Neural progenitor cell (in vitro differentiated cells): ENCODE data around the gene ACACA. TPM values are rescaled to one million over a fixed set of nuclear protein-coding genes. Genes with fewer than 3 reads are reported as not detected.

ENCODE experiments used
- DNase-seq: peaks from one replicate; pipeline ENCODE4 v3.0.0-alpha.2; 2016; ENCODE audit warnings: low spot score
- H2AFZ ChIP-seq: fragments of 200-600 bp; sonication (generic); replicated peaks from 2 replicates; pipeline ENCODE4 v1.6.1; 2016; ENCODE audit warnings: antibody characterized with exemption
- H3F3A ChIP-seq: fragments of 200-600 bp; sonication (generic); 2 replicates; pipeline ENCODE4 v1.6.1; 2016; ENCODE audit warnings: antibody characterized with exemption, low read depth
- H3K27ac ChIP-seq: fragments of 200-600 bp; sonication (generic); 2 replicates; pipeline ENCODE4 v1.5.1; 2016; ENCODE audit warnings: mild to moderate bottlenecking
- H3K27me3 ChIP-seq: fragments of 200-600 bp; sonication (generic); 2 replicates; pipeline ENCODE4 v1.6.1; 2016; ENCODE audit warnings: mild to moderate bottlenecking, moderate library complexity
- H3K36me3 ChIP-seq: fragments of 200-600 bp; sonication (generic); 2 replicates; pipeline ENCODE4 v1.5.1; 2016
- H3K4me1 ChIP-seq: fragments of 200-600 bp; sonication (generic); 2 replicates; pipeline ENCODE4 v1.6.1; 2016; ENCODE audit warnings: mixed run types
- H3K4me2 ChIP-seq: fragments of 200-600 bp; sonication (generic); 2 replicates; pipeline ENCODE4 v1.6.1; 2016
- H3K4me3 ChIP-seq: fragments of 200-600 bp; sonication (generic); 2 replicates; pipeline ENCODE4 v1.5.1; 2016
- H3K79me2 ChIP-seq: fragments of 200-600 bp; sonication (generic); 2 replicates; pipeline ENCODE4 v1.6.1; 2016; ENCODE audit warnings: low read depth
- H3K9ac ChIP-seq: fragments of 200-600 bp; sonication (generic); 2 replicates; pipeline ENCODE4 v1.6.1; 2016
- H3K9me3 ChIP-seq: fragments of 200-600 bp; sonication (generic); 2 replicates; pipeline ENCODE4 v1.5.1; 2016; ENCODE audit warnings: low read depth
- H4K20me1 ChIP-seq: fragments of 200-600 bp; sonication (generic); 2 replicates; pipeline ENCODE4 v1.6.1; 2016; ENCODE audit warnings: low read depth
- H3K27ac Mint-ChIP-seq: 3 replicates; pipeline ENCODE4 v1.8.0; 2021; ENCODE audit warnings: mixed read lengths
- H3K27me3 Mint-ChIP-seq: 2 replicates; pipeline ENCODE4 v1.8.0; 2022; ENCODE audit warnings: low read depth, mild to moderate bottlenecking, inconsistent platforms, moderate library complexity, mixed read lengths; ENCODE audit not compliant: insufficient read depth
- H3K36me3 Mint-ChIP-seq: 3 replicates; pipeline ENCODE4 v1.8.0; 2021; ENCODE audit warnings: mixed read lengths
- H3K4me1 Mint-ChIP-seq: 3 replicates; pipeline ENCODE4 v1.8.0; 2021; ENCODE audit warnings: mixed read lengths
- H3K4me3 Mint-ChIP-seq: 3 replicates; pipeline ENCODE4 v1.8.0; 2021; ENCODE audit warnings: mild to moderate bottlenecking, moderate library complexity, mixed read lengths
- H3K9me3 Mint-ChIP-seq: 3 replicates; pipeline ENCODE4 v1.8.0; 2020; ENCODE audit warnings: mixed read lengths
- EZH2 ChIP-seq: fragments of 200-600 bp; sonication (generic); IDR thresholded peaks from 2 replicates; pipeline ENCODE4 v1.6.1; 2017; ENCODE audit warnings: antibody characterized with exemption, mild to moderate bottlenecking, moderate library complexity
- EZH2phosphoT487 ChIP-seq: fragments of 200-600 bp; sonication (generic); IDR thresholded peaks from 2 replicates; pipeline ENCODE4 v1.6.1; 2017; ENCODE audit warnings: antibody characterized with exemption
- total RNA-seq: library from RNA; depleted of rRNA; stranded (reverse); fragments of >200 nt; gene quantifications from 2 replicates; pipeline ENCODE4 v1.2.3, GENCODE V29; 2015; ENCODE audit warnings: low replicate concordance
- TF ChIP-seq, protein P1 (sequence below): fragments of 200-600 bp; sonication (generic); IDR thresholded peaks from 2 replicates; pipeline ENCODE4 v1.5.1; 2017; ENCODE audit warnings: antibody characterized with exemption, mild to moderate bottlenecking

Gene ACACA
- total RNA-seq, 1 donor from 2014 or later = 88.6 TPM

DNA sequence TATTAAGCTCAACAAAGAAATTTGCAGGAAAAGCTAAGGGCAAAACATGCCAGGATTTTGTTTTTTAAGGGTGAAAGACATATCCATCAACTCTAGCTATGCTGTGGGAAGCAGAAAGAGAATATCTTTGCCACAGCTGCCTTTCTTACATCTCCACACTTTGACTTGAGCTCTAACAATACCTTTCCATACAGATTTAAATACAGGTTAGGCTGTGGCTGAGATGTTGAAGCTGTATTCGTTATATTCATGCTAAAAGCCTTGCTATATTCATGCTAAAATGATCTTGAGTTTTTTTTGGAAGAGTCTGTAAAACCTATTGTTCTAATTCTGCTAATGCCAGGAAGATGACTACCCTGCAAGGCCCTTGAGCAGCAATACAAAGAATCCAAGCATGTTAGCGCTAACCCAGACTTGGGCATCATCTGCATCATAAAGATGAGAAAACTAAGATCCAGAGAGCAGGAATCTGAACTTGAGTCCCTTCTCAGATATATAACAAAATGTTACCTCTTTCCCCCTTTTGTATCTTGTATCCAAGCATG lies 235.7 kb downstream of the ACACA start:
- Histone ChIP-seq H3K27ac (no peak overlapping the region), H3K4me2 (no peak overlapping the region), H3K9ac (no peak overlapping the region), H2AFZ (no peak overlapping the region), H3K36me3 (no peaks in the 10 kb centered on the region), H3K4me1 (no peaks in the 10 kb centered on the region), H3F3A (peaks cover 14% of the 10 kb centered on the region), H3K27me3 (no peaks in the 10 kb centered on the region), H4K20me1 (peaks cover 4% of the 10 kb centered on the region), H3K4me3 (no peak overlapping the region), H3K79me2 (peaks cover 10% of the 10 kb centered on the region), H3K9me3 (no peaks in the 10 kb centered on the region)
- Mint-ChIP-seq H3K27me3 (no peaks in the 10 kb centered on the region), H3K4me3 (no peak overlapping the region), H3K9me3 (no peaks in the 10 kb centered on the region), H3K27ac (no peak overlapping the region), H3K4me1 (peaks cover 5% of the 10 kb centered on the region), H3K36me3 (no peaks in the 10 kb centered on the region)
- DNase-seq = no peak
- TF ChIP-seq EZH2 (no peak), EZH2phosphoT487 (no peak)
- TF ChIP-seq, protein P1, sequence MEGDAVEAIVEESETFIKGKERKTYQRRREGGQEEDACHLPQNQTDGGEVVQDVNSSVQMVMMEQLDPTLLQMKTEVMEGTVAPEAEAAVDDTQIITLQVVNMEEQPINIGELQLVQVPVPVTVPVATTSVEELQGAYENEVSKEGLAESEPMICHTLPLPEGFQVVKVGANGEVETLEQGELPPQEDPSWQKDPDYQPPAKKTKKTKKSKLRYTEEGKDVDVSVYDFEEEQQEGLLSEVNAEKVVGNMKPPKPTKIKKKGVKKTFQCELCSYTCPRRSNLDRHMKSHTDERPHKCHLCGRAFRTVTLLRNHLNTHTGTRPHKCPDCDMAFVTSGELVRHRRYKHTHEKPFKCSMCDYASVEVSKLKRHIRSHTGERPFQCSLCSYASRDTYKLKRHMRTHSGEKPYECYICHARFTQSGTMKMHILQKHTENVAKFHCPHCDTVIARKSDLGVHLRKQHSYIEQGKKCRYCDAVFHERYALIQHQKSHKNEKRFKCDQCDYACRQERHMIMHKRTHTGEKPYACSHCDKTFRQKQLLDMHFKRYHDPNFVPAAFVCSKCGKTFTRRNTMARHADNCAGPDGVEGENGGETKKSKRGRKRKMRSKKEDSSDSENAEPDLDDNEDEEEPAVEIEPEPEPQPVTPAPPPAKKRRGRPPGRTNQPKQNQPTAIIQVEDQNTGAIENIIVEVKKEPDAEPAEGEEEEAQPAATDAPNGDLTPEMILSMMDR = no peak

DNA sequence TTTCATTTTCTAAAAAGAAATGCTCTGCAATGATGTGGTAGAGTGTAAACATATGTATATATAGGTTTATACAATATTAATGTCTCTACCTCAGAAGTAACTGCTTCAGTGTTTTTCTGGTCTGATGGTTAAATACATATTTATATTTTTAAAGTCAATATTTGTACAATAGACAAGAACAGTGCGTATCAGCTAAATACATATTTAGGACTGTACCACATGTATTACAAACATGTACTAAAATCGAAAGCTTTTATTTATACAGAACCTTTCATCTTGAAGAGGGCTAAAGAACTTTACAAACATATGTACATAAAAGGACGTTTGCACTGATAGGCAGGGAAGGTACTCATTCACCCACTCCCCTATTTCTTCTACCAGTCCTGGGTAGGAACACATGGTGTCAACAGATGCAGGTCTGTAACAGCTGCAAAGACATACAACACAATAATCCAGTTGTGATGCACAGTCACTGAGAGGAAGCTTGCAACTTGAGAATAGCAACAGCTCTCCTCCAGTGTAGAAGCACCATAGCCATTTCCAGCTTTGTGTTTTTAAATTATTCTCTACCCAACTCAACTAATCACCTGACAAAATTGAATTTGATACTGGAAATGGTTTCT lies 237.8 kb downstream of the ACACA start:
- no peaks in the 10 kb centered on the region for H3K36me3 Mint-ChIP-seq
- Histone ChIP-seq H3K79me2 (peaks cover 10% of the 10 kb centered on the region), H3K27ac (peak overlapping the region; percentile 21), H3K4me3 (no peak overlapping the region), H4K20me1 (peaks cover 4% of the 10 kb centered on the region), H3K36me3 (no peaks in the 10 kb centered on the region), H3F3A (no peaks in the 10 kb centered on the region), H2AFZ (no peak overlapping the region), H3K4me1 (no peaks in the 10 kb centered on the region), H3K27me3 (no peaks in the 10 kb centered on the region), H3K9me3 (no peaks in the 10 kb centered on the region), H3K4me2 (no peak overlapping the region), H3K9ac (no peak overlapping the region)
- DNase-seq = no peak
- H3K27me3 Mint-ChIP-seq = no peaks in the 10 kb centered on the region
- no peak overlapping the region for H3K27ac Mint-ChIP-seq
- no peak overlapping the region for H3K4me3 Mint-ChIP-seq
- no peaks in the 10 kb centered on the region for H3K9me3 Mint-ChIP-seq
- TF ChIP-seq, protein P1 = no peak
- TF ChIP-seq EZH2 (no peak), EZH2phosphoT487 (no peak)
- peaks cover 5% of the 10 kb centered on the region for H3K4me1 Mint-ChIP-seq

DNA sequence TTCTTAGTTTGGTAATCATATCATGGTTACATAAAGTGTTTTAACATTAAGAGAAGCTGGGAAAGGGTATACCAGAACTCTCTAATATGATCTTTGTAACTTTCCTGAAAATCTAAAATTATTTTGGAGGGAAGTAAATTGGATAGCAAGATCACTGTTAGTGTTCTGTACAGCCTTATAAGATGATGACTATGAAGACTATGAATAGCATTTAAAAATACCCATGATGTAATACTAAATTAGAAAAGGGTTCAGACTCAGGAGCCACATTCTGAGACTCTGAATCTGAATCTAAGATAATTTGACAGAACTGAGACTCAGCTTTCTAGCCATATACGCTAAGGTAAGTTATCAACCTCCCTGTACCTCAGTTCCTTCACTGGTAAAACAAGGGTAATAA lies 238.9 kb downstream of the ACACA start:
- H3K36me3 ChIP-seq = no peaks in the 10 kb centered on the region
- H3K4me1 ChIP-seq = no peaks in the 10 kb centered on the region
- H4K20me1 ChIP-seq = no peaks in the 10 kb centered on the region
- no peak overlapping the region for H3K27ac ChIP-seq
- H3K27me3 ChIP-seq = no peaks in the 10 kb centered on the region
- H3F3A ChIP-seq = no peaks in the 10 kb centered on the region
- no peak overlapping the region for H3K4me3 ChIP-seq
- no peak overlapping the region for H3K4me3 Mint-ChIP-seq
- TF ChIP-seq, protein P1 = no peak
- TF ChIP-seq EZH2 (no peak), EZH2phosphoT487 (no peak)
- peaks cover 1% of the 10 kb centered on the region for H3K79me2 ChIP-seq
- no peak overlapping the region for H2AFZ ChIP-seq
- no peak for DNase-seq
- H3K9me3 ChIP-seq = no peaks in the 10 kb centered on the region
- no peak overlapping the region for H3K9ac ChIP-seq
- H3K9me3 Mint-ChIP-seq = no peaks in the 10 kb centered on the region
- H3K27ac Mint-ChIP-seq = no peak overlapping the region
- no peak overlapping the region for H3K4me2 ChIP-seq
- peaks cover 5% of the 10 kb centered on the region for H3K4me1 Mint-ChIP-seq
- peaks cover 2% of the 10 kb centered on the region for H3K27me3 Mint-ChIP-seq
- peaks cover 3% of the 10 kb centered on the region for H3K36me3 Mint-ChIP-seq
